Stomach (tissue), 9 donors: ENCODE data around the gene THAP8. TPM values are rescaled to one million over a fixed set of nuclear protein-coding genes. Genes with fewer than 3 reads are reported as not detected.

Source experiments
- DNase-seq, 2 donors: peaks; one replicate each; pipeline versions ENCODE4 v3.0.0 to v3.0.0-alpha.2; 2013 to 2019
- H3K27ac ChIP-seq, 5 donors: fragments of 200-600 bp in 4 of 5; sonication (generic) in 4 of 5; one replicate each; pipeline ENCODE4 v1.5.1; 2013 to 2019; ENCODE audit warnings: mild to moderate bottlenecking in 1 of 5, moderate library complexity in 1 of 5
- H3K27me3 ChIP-seq, 3 donors: fragments of 200-600 bp; sonication (generic); one replicate each; pipeline ENCODE4 v1.5.1; 2017 to 2019; ENCODE audit warnings: mixed run types in 1 of 3
- H3K36me3 ChIP-seq, 4 donors: fragments of 200-600 bp; sonication (generic); 1 replicate in 3 of 4; 2 replicates in 1 of 4; pipeline ENCODE4 v1.5.1; 2016 to 2019
- H3K4me1 ChIP-seq, 4 donors: fragments of 200-600 bp; sonication (generic); one replicate each; pipeline ENCODE4 v1.5.1; 2016 to 2019
- H3K4me3 ChIP-seq, 4 donors: fragments of 200-600 bp; sonication (generic) in 3 of 4; one replicate each; pipeline ENCODE4 v1.5.1; 2016 to 2019; ENCODE audit warnings: mild to moderate bottlenecking in 1 of 4
- H3K9me3 ChIP-seq, 4 donors: fragments of 200-600 bp; sonication (generic); one replicate each; pipeline ENCODE4 v1.5.1; 2016 to 2019
- EP300 ChIP-seq: sonication (generic); formaldehyde crosslinking; IDR thresholded peaks from one replicate; pipeline ENCODE4 v1.6.1; 2017; ENCODE audit warnings: antibody characterized with exemption
- POLR2A ChIP-seq, 4 donors: fragments of 450-650 bp; IDR thresholded peaks; one replicate each; pipeline ENCODE4 v1.6.1; 2016; ENCODE audit warnings: antibody characterized with exemption in 4 of 4, control low read depth in 2 of 4, mild to moderate bottlenecking in 1 of 4, moderate library complexity in 1 of 4
- POLR2AphosphoS5 ChIP-seq, 3 donors: sonication (generic); formaldehyde crosslinking; IDR thresholded peaks; one replicate each; pipeline ENCODE4 v1.6.1; 2016; ENCODE audit warnings: antibody characterized with exemption in 3 of 3
- WGBS, 5 donors: extraction: QIAGEN DNeasy Blood & Tissue Kit in 3 of 5; methylation state at CpG; one replicate each; pipeline versions ENCODE4 v1.1.5 to v1.1.7; 2013 to 2018; 5-methylcytosine and 5-hydroxymethylcytosine counted together
- intact Hi-C: fragments of 100-400 bp; cut with DNase I; formaldehyde crosslinking; loops from one replicate; pipeline ENCODE4 v1.15.1; 2023; ENCODE audit warnings: low total_unique reads
- polyA plus RNA-seq, 3 donors: library from polyadenylated mRNA; stranded (reverse); fragments of 200-250 nt; gene quantifications; one replicate each; pipeline ENCODE4 v1.2.3, GENCODE V29; 2013
- total RNA-seq, 5 donors: library from RNA; depleted of rRNA; stranded (reverse); fragments of >200 nt; gene quantifications; one replicate each; pipeline versions ENCODE4 v1.1.0 to v1.2.3, GENCODE V29; 2014 to 2016
- TF ChIP-seq, protein P1 (sequence below), 7 experiments: fragments of 450-650 bp in 4 of 7; fragments of 200-600 bp in 3 of 7; sonication (generic) in 3 of 7; IDR thresholded peaks; one replicate each; pipeline ENCODE4 v1.5.1; 2016 to 2019; ENCODE audit warnings: antibody characterized with exemption in 7 of 7, control low read depth in 2 of 7, mild to moderate bottlenecking in 1 of 7
- donor health status: healthy with polysubstance abuse.
- donor health status: Bipolar disorder and iron deficiency.
- donor health status: healthy.

The THAP8 gene
- total and polyA plus RNA-seq, 8 donors, result 0.29 to 12.8 (median 4.7) TPM; not detected in 1

DNA sequence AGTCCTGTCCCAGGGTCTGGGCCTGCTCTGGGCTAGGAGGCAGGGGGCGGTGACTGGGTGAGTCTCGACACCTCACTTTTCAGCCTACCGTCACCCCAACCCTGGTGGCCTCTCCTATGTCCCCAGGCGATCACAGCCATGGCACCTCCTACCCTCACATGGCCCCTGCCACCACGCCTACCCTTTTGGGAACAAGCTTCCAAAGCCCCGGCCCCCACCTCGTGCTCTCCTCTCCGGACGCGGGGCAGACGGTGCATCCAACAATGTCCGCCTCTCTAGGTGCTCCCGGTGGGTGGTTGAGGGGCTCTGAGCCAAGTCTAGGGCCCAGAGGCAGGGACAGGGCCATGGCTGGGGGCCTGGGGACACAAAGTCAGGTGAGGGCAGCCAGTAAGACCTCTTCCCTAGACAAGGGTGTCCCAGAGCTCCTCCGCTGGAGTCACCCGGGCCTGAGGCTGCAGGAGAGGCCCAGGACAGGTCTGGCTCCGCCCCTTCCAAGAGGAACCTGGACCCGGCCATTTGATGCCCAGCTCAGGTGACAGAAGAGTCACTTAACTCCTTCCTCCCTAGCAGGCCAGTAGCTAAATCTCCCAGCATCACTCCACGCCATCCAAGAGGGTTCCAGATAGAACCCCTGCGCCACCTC, 45.6 kb downstream of the THAP8 start, which contains the start of gene SYNE4:
TSS of gene SYNE4 (minus strand) at position 478 of the 643 bp plus-strand sequence. CDS start at position 346, 132 bp downstream.
- no peaks in the 10 kb centered on the region for H3K27me3 ChIP-seq
- TF ChIP-seq POLR2A (IDR thresholded peaks at IDR 0.05) (no peak), EP300 (no peak), POLR2AphosphoS5 (IDR thresholded peaks at IDR 0.05) (peak in 2 of 3 donors; percentile 22 to 34)
- TF ChIP-seq, protein P1, sequence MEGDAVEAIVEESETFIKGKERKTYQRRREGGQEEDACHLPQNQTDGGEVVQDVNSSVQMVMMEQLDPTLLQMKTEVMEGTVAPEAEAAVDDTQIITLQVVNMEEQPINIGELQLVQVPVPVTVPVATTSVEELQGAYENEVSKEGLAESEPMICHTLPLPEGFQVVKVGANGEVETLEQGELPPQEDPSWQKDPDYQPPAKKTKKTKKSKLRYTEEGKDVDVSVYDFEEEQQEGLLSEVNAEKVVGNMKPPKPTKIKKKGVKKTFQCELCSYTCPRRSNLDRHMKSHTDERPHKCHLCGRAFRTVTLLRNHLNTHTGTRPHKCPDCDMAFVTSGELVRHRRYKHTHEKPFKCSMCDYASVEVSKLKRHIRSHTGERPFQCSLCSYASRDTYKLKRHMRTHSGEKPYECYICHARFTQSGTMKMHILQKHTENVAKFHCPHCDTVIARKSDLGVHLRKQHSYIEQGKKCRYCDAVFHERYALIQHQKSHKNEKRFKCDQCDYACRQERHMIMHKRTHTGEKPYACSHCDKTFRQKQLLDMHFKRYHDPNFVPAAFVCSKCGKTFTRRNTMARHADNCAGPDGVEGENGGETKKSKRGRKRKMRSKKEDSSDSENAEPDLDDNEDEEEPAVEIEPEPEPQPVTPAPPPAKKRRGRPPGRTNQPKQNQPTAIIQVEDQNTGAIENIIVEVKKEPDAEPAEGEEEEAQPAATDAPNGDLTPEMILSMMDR (IDR thresholded peaks at IDR 0.05), result no peak
- intact Hi-C loops, result no loop called here
- 21 to 39% (median 32%) methylated on average over 16 to 19 of the region's 19 CpGs for WGBS, 5 donors
- H3K4me3 ChIP-seq, result peak within 1 kb of the TSS; percentile 38 to 48 (median 46)
- H3K4me1 ChIP-seq, result peaks cover 15 to 37% (median 27%) of the 10 kb centered on the region in 4 donors
- peak; percentile 78 to 81 for DNase-seq
- H3K9me3 ChIP-seq, result no peaks in the 10 kb centered on the region
- peak within 1 kb of the TSS; percentile 47 to 84 (median 77) for H3K27ac ChIP-seq
- H3K36me3 ChIP-seq, result peaks cover 0 to 10% (median 8%) of the 10 kb centered on the region in 4 donors

- H3K4me3 ChIP-seq, result no peak overlapping the region
- DNase-seq, result no peak
- intact Hi-C loops, result no loop called here
- H3K9me3 ChIP-seq, result no peaks in the 10 kb centered on the region
- peaks cover 0 to 19% (median 11%) of the 10 kb centered on the region in 4 donors for H3K36me3 ChIP-seq
- WGBS, 5 donors, result 65 to 82% (median 77%) methylated on average over 5 of the region's 5 CpGs
- H3K4me1 ChIP-seq, result peaks cover 11 to 28% (median 19%) of the 10 kb centered on the region in 4 donors
- H3K27ac ChIP-seq, result no peak overlapping the region
- TF ChIP-seq, protein P1 (IDR thresholded peaks at IDR 0.05), result no peak
- TF ChIP-seq EP300, result no peak
- no peak for TF ChIP-seq POLR2AphosphoS5 (IDR thresholded peaks at IDR 0.05)
- no peak for TF ChIP-seq POLR2A (IDR thresholded peaks at IDR 0.05)
- no peaks in the 10 kb centered on the region for H3K27me3 ChIP-seq
Observed at GRCh38 chr19:36006955-36007354, 47.1 kb downstream of the THAP8 start.

DNA sequence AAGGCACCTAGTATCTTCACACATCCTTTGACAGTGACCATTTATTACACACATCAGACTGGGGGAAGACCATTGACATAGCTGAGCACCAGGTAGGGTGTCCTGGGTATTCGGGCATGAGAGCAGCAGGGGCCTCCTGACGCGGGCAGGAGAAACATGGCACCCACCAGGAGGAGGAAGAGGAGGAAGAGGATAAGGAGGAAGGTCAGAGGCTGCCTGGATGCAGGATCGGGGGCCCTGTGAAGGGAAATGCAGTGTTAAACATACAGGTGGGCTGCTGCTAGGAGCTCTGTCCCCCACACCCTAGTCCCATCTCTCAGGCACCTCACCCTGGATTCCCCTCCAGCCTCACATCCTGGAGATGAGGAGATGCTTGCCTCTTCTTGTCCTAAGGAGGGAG, 50.8 kb downstream of the THAP8 start:
- peaks cover 0 to 39% (median 29%) of the 10 kb centered on the region in 4 donors for H3K36me3 ChIP-seq

DNA sequence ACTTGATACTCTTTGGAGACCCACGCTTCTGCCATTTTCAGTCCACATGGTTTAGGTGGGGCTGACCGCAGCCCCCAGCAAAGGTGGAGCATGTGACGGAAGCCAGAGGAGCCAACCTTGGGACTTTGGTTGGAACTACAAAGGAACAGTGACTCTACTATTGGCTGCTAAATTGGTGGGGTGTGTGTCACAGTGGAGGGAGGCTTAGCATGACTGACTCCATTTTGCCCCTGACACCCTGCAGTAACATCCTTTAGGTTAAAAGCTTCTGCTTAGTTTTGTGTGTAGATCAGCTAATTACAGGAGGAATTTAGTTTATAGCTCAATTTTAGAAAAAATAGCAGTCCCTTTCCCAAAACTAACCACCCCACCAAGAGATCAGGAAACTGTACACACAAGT, 52.5 kb downstream of the THAP8 start:
- Histone ChIP-seq H3K4me1 (peaks cover 11 to 46% (median 26%) of the 10 kb centered on the region in 4 donors), H3K9me3 (no peaks in the 10 kb centered on the region), H3K27me3 (no peaks in the 10 kb centered on the region), H3K4me3 (no peak overlapping the region), H3K27ac (peak overlapping the region in 1 of 5 donors; percentile 92), H3K36me3 (peaks cover 0 to 43% (median 40%) of the 10 kb centered on the region in 4 donors)
- no peak for TF ChIP-seq EP300
- no peak for DNase-seq
- 92 to 100% (median 97%) methylated on average over 3 of the region's 3 CpGs for WGBS, 5 donors
- intact Hi-C loops, result no loop called here

More for the DNA sequence above, 50.8 kb downstream of the THAP8 start:
- intact Hi-C loops, result no loop called here
- Histone ChIP-seq H3K9me3 (no peaks in the 10 kb centered on the region), H3K27ac (no peak overlapping the region), H3K27me3 (no peaks in the 10 kb centered on the region), H3K4me1 (peaks cover 5 to 32% (median 18%) of the 10 kb centered on the region in 4 donors), H3K4me3 (no peak overlapping the region)
- DNase-seq, result no peak
- 87 to 99% (median 93%) methylated on average over 4 of the region's 4 CpGs for WGBS, 5 donors
- no peak for TF ChIP-seq EP300
- TF ChIP-seq POLR2A (IDR thresholded peaks at IDR 0.05), result no peak
- TF ChIP-seq POLR2AphosphoS5 (IDR thresholded peaks at IDR 0.05), result no peak
- TF ChIP-seq, protein P1 (IDR thresholded peaks at IDR 0.05), result no peak

DNA sequence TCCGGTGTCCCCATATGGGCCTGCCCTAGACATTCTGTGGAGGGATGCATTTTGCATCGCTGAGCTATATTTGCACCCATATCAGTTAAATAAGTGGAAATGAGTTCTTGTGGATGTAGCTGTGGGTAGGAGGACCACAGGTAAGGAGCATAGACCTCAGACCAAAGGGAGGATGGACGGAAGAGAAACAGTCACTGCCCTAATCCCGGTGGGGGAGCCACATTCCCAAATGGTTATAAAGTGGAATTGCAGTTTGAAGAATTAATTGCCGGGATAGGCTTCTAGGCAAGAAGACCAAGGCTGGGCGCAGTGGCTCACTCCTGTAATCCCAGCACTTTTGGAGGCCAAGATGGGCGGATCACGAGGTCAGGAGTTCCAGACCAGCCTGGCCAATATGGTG, 57.3 kb downstream of the THAP8 start:
- H3K4me3 ChIP-seq, result peak overlapping the region in 3 of 4 donors; percentile 81 to 98 (median 85)
- 86 to 93% (median 91%) methylated on average over 8 of the region's 8 CpGs for WGBS, 5 donors
- no peaks in the 10 kb centered on the region for H3K27me3 ChIP-seq
- DNase-seq, result no peak
- H3K4me1 ChIP-seq, result peaks cover 21 to 65% (median 48%) of the 10 kb centered on the region in 4 donors
- intact Hi-C loops, result no loop called here
- H3K36me3 ChIP-seq, result peaks cover 0 to 30% (median 23%) of the 10 kb centered on the region in 4 donors
- TF ChIP-seq EP300 (no peak), POLR2A (IDR thresholded peaks at IDR 0.05) (no peak), POLR2AphosphoS5 (IDR thresholded peaks at IDR 0.05) (no peak)
- TF ChIP-seq, protein P1 (IDR thresholded peaks at IDR 0.05), result no peak
- H3K27ac ChIP-seq, result peak overlapping the region in 3 of 5 donors; percentile 81 to 92 (median 90)
- no peaks in the 10 kb centered on the region for H3K9me3 ChIP-seq
